ENCODE data around the gene TAS2R16. TPM values are rescaled to one million over a fixed set of nuclear protein-coding genes. Genes with fewer than 3 reads are reported as not detected.

The TAS2R16 gene
- total RNA-seq, 1 donor from 2014 or later, result not detected

GRCh38 chr7:122983261-122983660, 12.2 kb downstream of the TAS2R16 start:
- no peak overlapping the region for H3K27ac ChIP-seq
- no peak for DNase-seq (ENCODE audit: extremely low spot score in 2 of 2)
- H3K9me3 ChIP-seq, result no peaks in the 10 kb centered on the region
- no peaks in the 10 kb centered on the region for H3K36me3 ChIP-seq
- TF ChIP-seq POLR2AphosphoS5 (IDR thresholded peaks at IDR 0.05; ENCODE audit: insufficient read depth in 1 of 2, low read depth in 1 of 2), result no peak
- TF ChIP-seq POLR2A (IDR thresholded peaks at IDR 0.05), result no peak
- no peak for TF ChIP-seq CTCF (IDR thresholded peaks at IDR 0.05)
- H3K4me1 ChIP-seq, result no peaks in the 10 kb centered on the region
- no peak overlapping the region for H3K4me3 ChIP-seq
- intact Hi-C loops (cut with DNase I), result no loop called here
- H3K27me3 ChIP-seq, result no peaks in the 10 kb centered on the region

- intact Hi-C loops (cut with DNase I), result no loop called here
- no peak for DNase-seq (ENCODE audit: extremely low spot score in 2 of 2)
- H3K27ac ChIP-seq, result no peak overlapping the region
These were observed 20.2 kb downstream of the TAS2R16 start for GRCh38 chr7:122975341-122975740.

GRCh38 chr7:122974229-122974628, 21.3 kb downstream of the TAS2R16 start:
- TF ChIP-seq POLR2A (IDR thresholded peaks at IDR 0.05) (no peak), CTCF (IDR thresholded peaks at IDR 0.05) (no peak), POLR2AphosphoS5 (IDR thresholded peaks at IDR 0.05; ENCODE audit: insufficient read depth in 1 of 2, low read depth in 1 of 2) (no peak)
- no peak overlapping the region for H3K4me3 ChIP-seq
- intact Hi-C loops (cut with DNase I), result no loop called here
- H3K27ac ChIP-seq, result no peak overlapping the region
- no peak for DNase-seq (ENCODE audit: extremely low spot score in 2 of 2)
- H3K9me3 ChIP-seq, result no peaks in the 10 kb centered on the region
- no peaks in the 10 kb centered on the region for H3K27me3 ChIP-seq
- no peaks in the 10 kb centered on the region for H3K4me1 ChIP-seq
- no peaks in the 10 kb centered on the region for H3K36me3 ChIP-seq

More at GRCh38 chr7:122975341-122975740, 20.2 kb downstream of the TAS2R16 start:
- Histone ChIP-seq H3K27me3 (no peaks in the 10 kb centered on the region), H3K9me3 (no peaks in the 10 kb centered on the region), H3K36me3 (no peaks in the 10 kb centered on the region), H3K4me3 (no peak overlapping the region), H3K4me1 (no peaks in the 10 kb centered on the region)
- no peak for TF ChIP-seq CTCF (IDR thresholded peaks at IDR 0.05)
- TF ChIP-seq POLR2AphosphoS5 (IDR thresholded peaks at IDR 0.05; ENCODE audit: insufficient read depth in 1 of 2, low read depth in 1 of 2), result no peak
- no peak for TF ChIP-seq POLR2A (IDR thresholded peaks at IDR 0.05)

GRCh38 chr7:122972056-122972455, 23.4 kb downstream of the TAS2R16 start:
- no peak for DNase-seq (ENCODE audit: extremely low spot score in 2 of 2)
- Histone ChIP-seq H3K27ac (no peak overlapping the region), H3K27me3 (no peaks in the 10 kb centered on the region), H3K4me1 (no peaks in the 10 kb centered on the region), H3K9me3 (no peaks in the 10 kb centered on the region), H3K36me3 (no peaks in the 10 kb centered on the region), H3K4me3 (no peak overlapping the region)
- intact Hi-C loops (cut with DNase I), result no loop called here
- TF ChIP-seq CTCF (IDR thresholded peaks at IDR 0.05) (no peak), POLR2A (IDR thresholded peaks at IDR 0.05) (no peak), POLR2AphosphoS5 (IDR thresholded peaks at IDR 0.05; ENCODE audit: insufficient read depth in 1 of 2, low read depth in 1 of 2) (no peak)

GRCh38 chr7:122970740-122971725, 24.5 kb downstream of the TAS2R16 start:
- no peaks in the 10 kb centered on the region for H3K36me3 ChIP-seq
- no peaks in the 10 kb centered on the region for H3K27me3 ChIP-seq
- no peaks in the 10 kb centered on the region for H3K9me3 ChIP-seq
- H3K27ac ChIP-seq, result no peak overlapping the region
- H3K4me1 ChIP-seq, result no peaks in the 10 kb centered on the region
- TF ChIP-seq POLR2A (IDR thresholded peaks at IDR 0.05) (no peak), POLR2AphosphoS5 (IDR thresholded peaks at IDR 0.05; ENCODE audit: insufficient read depth in 1 of 2, low read depth in 1 of 2) (no peak), CTCF (IDR thresholded peaks at IDR 0.05) (no peak)
- DNase-seq (ENCODE audit: extremely low spot score in 2 of 2), result no peak
- no peak overlapping the region for H3K4me3 ChIP-seq
- intact Hi-C loops (cut with DNase I), result no loop called here
